H1 (cell line): Measurements from ENCODE around the gene DUSP9. TPM values are rescaled to one million over a fixed set of nuclear protein-coding genes. Genes with fewer than 3 reads are reported as not detected.

Experiments used
- CTCF ChIA-PET: fragments of 300-600 bp; sonication (Branson Sonifier 250); formaldehyde crosslinking; loops from one replicate; lab custom pipeline; 2021; ENCODE audit not compliant: partially characterized antibody; lab: Charles Lee
- POLR2A ChIA-PET: fragments of 300-600 bp; sonication (Branson Sonifier 250); formaldehyde crosslinking; loops from one replicate; lab custom pipeline; 2021; ENCODE audit warnings: inconsistent platforms; ENCODE audit not compliant: partially characterized antibody; lab: Charles Lee
- DNase-seq, 2 experiments: peaks; one replicate each; pipeline versions ENCODE4 v3.0.0 to v3.0.0-alpha.2; 2010 to 2022; ENCODE audit warnings: low spot score in 2 of 2, low read depth in 1 of 2, mixed read lengths in 1 of 2
- FAIRE-seq: peaks from 2 replicates; lab custom pipeline; 2011; peaks lifted over from hg19 to GRCh38; lab: Jason Lieb, UNC
- H2AFZ ChIP-seq: 2 replicates; pipeline ENCODE4 v1.8.1; 2012; ENCODE audit warnings: low read length, inconsistent platforms
- H2AK5ac ChIP-seq: 2 replicates; pipeline ENCODE4 v1.6.1; 2013; ENCODE audit warnings: low read depth, low read length
- H2BK120ac ChIP-seq: replicated peaks from 2 replicates; pipeline ENCODE3; 2013; ENCODE audit warnings: low read depth, low read length, inconsistent platforms
- H2BK12ac ChIP-seq: 2 replicates; pipeline ENCODE4 v1.6.1; 2013; ENCODE audit warnings: low read depth, low read length
- H2BK15ac ChIP-seq: 2 replicates; pipeline ENCODE4 v1.6.1; 2013; ENCODE audit warnings: low read length
- H2BK20ac ChIP-seq: 2 replicates; pipeline ENCODE4 v1.6.1; 2013; ENCODE audit warnings: low read length
- H2BK5ac ChIP-seq: 2 replicates; pipeline ENCODE4 v1.6.1; 2013; ENCODE audit warnings: low read depth, low read length
- H3K14ac ChIP-seq: 2 replicates; pipeline ENCODE4 v1.6.1; 2013; ENCODE audit warnings: inconsistent platforms; ENCODE audit not compliant: insufficient read length
- H3K18ac ChIP-seq: 2 replicates; pipeline ENCODE4 v1.6.1; 2013; ENCODE audit warnings: low read length; ENCODE audit errors: extremely low read depth
- H3K23ac ChIP-seq: 2 replicates; pipeline ENCODE4 v1.6.1; 2013; ENCODE audit warnings: inconsistent platforms; ENCODE audit not compliant: insufficient read length
- H3K23me2 ChIP-seq: 2 replicates; pipeline ENCODE4 v1.6.1; 2013; ENCODE audit warnings: low read depth, low read length
- H3K27ac ChIP-seq: 2 replicates; pipeline ENCODE4 v1.6.1; 2011; ENCODE audit warnings: low read depth, low read length, inconsistent platforms
- H3K27me3 ChIP-seq, 4 experiments: replicated peaks in 1 of 4; 1 replicate in 1 of 4; 2 replicates in 3 of 4; pipeline versions ENCODE4 v1.6.1 to v1.8.1; 2011 to 2013; ENCODE audit warnings: low read length in 3 of 4, mild to moderate bottlenecking in 3 of 4, inconsistent platforms in 2 of 4, mixed read lengths in 2 of 4, moderate library complexity in 1 of 4; ENCODE audit not compliant: control insufficient read depth in 3 of 4, insufficient read depth in 3 of 4; ENCODE audit errors: extremely low read depth in 1 of 4
- H3K36me3 ChIP-seq, 4 experiments: 2 replicates each; pipeline versions ENCODE4 v1.6.1 to v1.8.1; 2011 to 2013; ENCODE audit warnings: mild to moderate bottlenecking in 4 of 4, low read length in 3 of 4, moderate library complexity in 2 of 4, control low read depth in 1 of 4, inconsistent platforms in 1 of 4; ENCODE audit not compliant: insufficient read depth in 4 of 4, control insufficient read depth in 2 of 4
- H3K4ac ChIP-seq: replicated peaks from 2 replicates; pipeline ENCODE3; 2013; ENCODE audit warnings: low read length, low read depth, mixed read lengths, inconsistent platforms; ENCODE audit not compliant: insufficient read length
- H3K4me1 ChIP-seq, 4 experiments: replicated peaks in 1 of 4; 1 replicate in 1 of 4; 2 replicates in 3 of 4; pipeline versions ENCODE4 v1.6.1 to v1.8.1; 2011 to 2013; ENCODE audit warnings: low read length in 3 of 4, inconsistent platforms in 2 of 4, mixed read lengths in 1 of 4; ENCODE audit not compliant: insufficient read depth in 4 of 4, control insufficient read depth in 3 of 4
- H3K4me2 ChIP-seq, 2 experiments: 2 replicates each; pipeline versions ENCODE4 v1.6.1 to v1.8.1; 2011 to 2013; ENCODE audit warnings: low read depth in 2 of 2, low read length in 2 of 2, control low read depth in 1 of 2, inconsistent platforms in 1 of 2, mild to moderate bottlenecking in 1 of 2; ENCODE audit not compliant: insufficient read depth in 1 of 2
- H3K4me3 ChIP-seq, 4 experiments: fragments of 200-600, 300-600 bp in 1 of 4; sonication (generic), shearing (Covaris generic), sonication (Bioruptor Twin) in 1 of 4; 2 replicates each; pipeline versions ENCODE4 v1.5.1 to v1.8.1; 2011 to 2016; ENCODE audit warnings: low read length in 4 of 4, low read depth in 3 of 4, control low read depth in 2 of 4, inconsistent platforms in 2 of 4, mild to moderate bottlenecking in 2 of 4, mixed read lengths in 1 of 4, moderate library complexity in 1 of 4; ENCODE audit not compliant: insufficient read depth in 2 of 4; ENCODE audit errors: extremely low read depth in 1 of 4
- H3K56ac ChIP-seq: replicated peaks from 2 replicates; pipeline ENCODE3; 2013; ENCODE audit warnings: low read depth, mild to moderate bottlenecking, mixed read lengths, low read length, inconsistent platforms; ENCODE audit not compliant: insufficient read length
- H3K79me1 ChIP-seq: 2 replicates; pipeline ENCODE4 v1.6.1; 2013; ENCODE audit warnings: low read depth, low read length, control low read depth
- H3K79me2 ChIP-seq, 2 experiments: 2 replicates each; pipeline versions ENCODE4 v1.6.1 to v1.8.1; 2012 to 2013; ENCODE audit warnings: low read length in 2 of 2, mild to moderate bottlenecking in 2 of 2, inconsistent platforms in 1 of 2; ENCODE audit not compliant: insufficient read depth in 2 of 2, control insufficient read depth in 1 of 2
- H3K9ac ChIP-seq, 4 experiments: replicated peaks in 1 of 4; 1 replicate in 1 of 4; 2 replicates in 3 of 4; pipeline versions ENCODE4 v1.6.1 to v1.8.1; 2011 to 2013; ENCODE audit warnings: low read depth in 3 of 4, low read length in 3 of 4, control low read depth in 2 of 4, mild to moderate bottlenecking in 2 of 4, moderate library complexity in 2 of 4, inconsistent platforms in 1 of 4; ENCODE audit errors: extremely low read depth in 1 of 4
- H3K9me3 ChIP-seq, 2 experiments: 2 replicates each; pipeline versions ENCODE4 v1.6.1 to v1.8.1; 2012 to 2013; ENCODE audit warnings: mild to moderate bottlenecking in 2 of 2, moderate library complexity in 2 of 2, control low read depth in 1 of 2, inconsistent platforms in 1 of 2, low read depth in 1 of 2, low read length in 1 of 2, mixed read lengths in 1 of 2; ENCODE audit not compliant: insufficient read depth in 2 of 2
- H4K20me1 ChIP-seq, 2 experiments: replicated peaks in 1 of 2; 2 replicates each; pipeline versions ENCODE3 to v1.8.1; 2011 to 2013; ENCODE audit warnings: inconsistent platforms in 2 of 2, low read length in 2 of 2, mild to moderate bottlenecking in 1 of 2; ENCODE audit not compliant: insufficient read depth in 2 of 2, control insufficient read depth in 1 of 2
- H4K5ac ChIP-seq: 2 replicates; pipeline ENCODE4 v1.6.1; 2013; ENCODE audit warnings: low read length, low read depth, mixed read lengths, inconsistent platforms; ENCODE audit not compliant: insufficient read length
- H4K8ac ChIP-seq: 2 replicates; pipeline ENCODE4 v1.8.0; 2013; ENCODE audit warnings: mild to moderate bottlenecking, moderate library complexity, low read length, inconsistent platforms; ENCODE audit not compliant: insufficient read depth; ENCODE audit errors: extremely low read depth
- H4K91ac ChIP-seq: replicated peaks from 2 replicates; pipeline ENCODE3; 2013; ENCODE audit warnings: low read length, mixed read lengths, inconsistent platforms; ENCODE audit not compliant: insufficient read length
- CBX8 ChIP-seq: fragments of 300-800, 300-1000 bp; sonication (generic); IDR thresholded peaks from 2 replicates; pipeline ENCODE4 v1.7.1; 2016; ENCODE audit warnings: low read depth, low read length, borderline replicate concordance
- NRF1 ChIP-seq: IDR thresholded peaks from 2 replicates; pipeline ENCODE4 v1.6.1; 2011; ENCODE audit warnings: mild to moderate bottlenecking, low read depth, low read length, improper control_type of control experiment
- SP1 ChIP-seq: IDR thresholded peaks from 2 replicates; pipeline ENCODE4 v1.6.1; 2011; ENCODE audit warnings: low read depth, low read length
- WGBS, 2 experiments: shearing (Covaris generic) in 1 of 2; methylation state at CpG; one replicate each; pipeline versions ENCODE4 v1.1.6 to v1.1.7; 2013 to 2015; ENCODE audit warnings: low lambda C conversion rate in 2 of 2, mixed read lengths in 2 of 2, inconsistent platforms in 1 of 2, low coverage in 1 of 2, missing lambda C conversion rate in 1 of 2; ENCODE audit not compliant: insufficient replicate concordance in 2 of 2, insufficient coverage in 1 of 2, insufficient read length in 1 of 2; ENCODE audit errors: extremely low coverage in 1 of 2, missing lambda C conversion rate in 1 of 2; 5-methylcytosine and 5-hydroxymethylcytosine counted together
- polyA plus RNA-seq, 7 experiments: library from polyadenylated mRNA; depleted of rRNA in 3 of 7; stranded (reverse) in 5 of 7; unstranded in 2 of 7; fragments of >200 nt in 5 of 7; fragments of 200-250 nt in 2 of 7; gene quantifications; 1 replicate in 5 of 7; 2 replicates in 1 of 7; 4 replicates in 1 of 7; pipeline versions ENCODE4 v1.2.1 to v1.2.3, GENCODE V29; 2011 to 2013; ENCODE audit warnings: missing spikeins in 2 of 7, mixed read lengths in 2 of 7
- total RNA-seq: library from RNA; stranded (reverse); fragmentation: NEBNext Ultra II Directional; extraction: Animal tissue kit (Norgen Biotek cat#: 25700); gene quantifications from 2 replicates; pipeline ENCODE4 v1.2.1, GENCODE V29; 2021
- TF ChIP-seq, protein P1 (sequence below): IDR thresholded peaks from 2 replicates; pipeline ENCODE4 v1.6.1; 2011; ENCODE audit warnings: low read depth, mild to moderate bottlenecking, low read length; ENCODE audit not compliant: insufficient read depth
- TF ChIP-seq, protein P2 (sequence below), 3 experiments: IDR thresholded peaks; 1 replicate in 2 of 3; 2 replicates in 1 of 3; pipeline versions ENCODE4 v1.5.1 to v1.6.1; 2011; ENCODE audit warnings: low read length in 3 of 3, mild to moderate bottlenecking in 3 of 3, inconsistent platforms in 2 of 3, low read depth in 1 of 3, moderate library complexity in 1 of 3; ENCODE audit not compliant: insufficient read depth in 1 of 3; ENCODE audit errors: control extremely low read depth in 1 of 3
- TF ChIP-seq, protein P3 (sequence below): IDR thresholded peaks from 2 replicates; pipeline ENCODE4 v1.6.1; 2012; ENCODE audit warnings: inconsistent platforms

Gene DUSP9
- total and polyA plus RNA-seq, 2 of the 8 experiments (the other 6 are each of a cell fraction or from before 2014, with no cell fraction given): 0.80 to 1.1 TPM

DNA sequence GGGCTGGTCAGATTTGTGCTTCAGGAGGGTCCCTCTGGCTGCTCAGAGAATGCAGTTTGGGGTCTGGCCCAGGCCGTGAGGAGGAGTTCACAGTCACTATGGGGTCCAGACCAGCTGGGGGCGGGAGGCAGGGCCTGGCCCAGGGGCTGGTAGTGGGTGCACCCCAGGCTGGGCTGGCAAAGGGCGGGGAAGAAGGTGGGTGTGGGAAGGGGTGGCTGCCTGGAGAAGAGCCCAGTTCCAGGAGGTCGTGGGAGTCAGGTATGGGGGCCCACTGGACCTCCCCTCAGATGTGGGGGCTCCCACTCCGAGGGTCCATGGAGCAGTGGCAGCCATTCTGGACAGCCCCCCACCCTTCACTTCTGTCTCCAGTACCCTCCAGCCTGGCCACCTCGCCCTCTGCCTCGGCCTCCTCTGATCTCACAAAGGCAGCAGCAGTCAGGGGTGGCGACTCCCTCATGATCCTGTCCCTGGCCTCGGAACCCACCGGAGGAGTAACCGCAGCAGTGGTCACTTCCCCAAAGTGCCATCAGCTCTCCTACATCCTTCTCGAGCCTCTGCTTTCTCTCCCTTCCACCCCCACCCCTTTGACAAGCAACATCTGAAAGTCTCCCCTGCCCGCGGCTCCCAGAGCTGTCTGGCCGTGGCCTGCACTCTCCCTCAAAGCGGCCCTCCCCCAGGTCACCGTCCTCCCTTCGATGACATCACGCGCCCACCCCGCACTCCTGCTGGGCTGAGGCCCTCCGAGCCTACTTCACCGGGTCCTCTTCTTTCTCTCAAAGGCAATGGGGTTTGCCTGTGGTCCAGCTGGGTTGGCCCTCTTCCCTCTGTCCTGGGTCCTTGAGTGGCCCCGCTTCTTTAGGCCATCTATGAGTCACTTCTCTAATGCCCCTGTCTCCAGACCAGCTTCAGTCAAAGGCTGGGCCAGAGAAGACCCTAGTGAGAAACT, 39.0 kb downstream of the DUSP9 start:
- Histone ChIP-seq H3K27me3 (no peaks in the 10 kb centered on the region), H3K4me1 (peaks cover 0 to 27% (median 11%) of the 10 kb centered on the region in 4 experiments; a peak in 6 of 7 replicates), H2AK5ac (no peak overlapping the region), H3K79me2 (peaks cover 0 to 13% of the 10 kb centered on the region in 2 experiments; a peak in 3 of 4 replicates), H2BK5ac (peak overlapping the region; percentile 78; the same call in 1 of the 2 replicates), H3K36me3 (peaks cover 0 to 9% (median 0%) of the 10 kb centered on the region in 4 experiments; a peak in 1 of 8 replicates), H2BK15ac (peak overlapping the region; percentile 16; the same call in 1 of the 2 replicates), H4K5ac (peak overlapping the region; percentile 52), H3K4me2 (peak overlapping the region; percentile 45 to 57), H3K23ac (no peak overlapping the region), H3K23me2 (no peaks in the 10 kb centered on the region), H3K14ac (no peak overlapping the region), H3K79me1 (no peaks in the 10 kb centered on the region; the same call in 1 of the 2 replicates), H3K4ac (no peak overlapping the region), H3K18ac (peak overlapping the region; percentile 48; the same call in 1 of the 2 replicates), H2AFZ (no peak overlapping the region), H4K8ac (0 out of 2 replicates have a peak overlapping the region, but pooled peaks have one; percentile 79), H2BK20ac (no peak overlapping the region; the same call in 1 of the 2 replicates), H2BK12ac (0 out of 2 replicates have a peak overlapping the region, but pooled peaks have one; percentile 50), H3K9me3 (peaks cover 4 to 5% of the 10 kb centered on the region in 2 experiments; a peak in 2 of 4 replicates), H4K20me1 (peaks cover 2 to 3% of the 10 kb centered on the region in 2 experiments), H3K27ac (peak overlapping the region; percentile 25; the same call in 1 of the 2 replicates), H3K9ac (no peak overlapping the region), H2BK120ac (no peak overlapping the region), H3K56ac (no peak overlapping the region), H4K91ac (peak overlapping the region; percentile 65), H3K4me3 (peak overlapping the region in 1 of 4 experiments; percentile 55; a peak in 3 of 8 replicates)
- CTCF ChIA-PET: interaction anchor here (1.0 to 2.9 kb wide), 8 partner anchors 10 to 107 kb away, joined by 3 to 24 read pairs (median 8); no protein-coding TSS in a partner anchor
- POLR2A ChIA-PET: interaction anchor here (1.3 to 2.3 kb wide), 6 partner anchors 8 to 41 kb away, joined by 3 to 11 read pairs (median 6); partner anchors contain the start of genes BCAP31 and PNCK
- FAIRE-seq (no peak), DNase-seq (peak in 1 of 2 experiments; percentile 47)
- 74% methylated on average over 16 of the region's 24 CpGs; no CpG with 5 or more reads in 1 of the 2 experiments for WGBS, 2 experiments
- TF ChIP-seq, protein P1, sequence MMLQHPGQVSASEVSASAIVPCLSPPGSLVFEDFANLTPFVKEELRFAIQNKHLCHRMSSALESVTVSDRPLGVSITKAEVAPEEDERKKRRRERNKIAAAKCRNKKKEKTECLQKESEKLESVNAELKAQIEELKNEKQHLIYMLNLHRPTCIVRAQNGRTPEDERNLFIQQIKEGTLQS: no peak
- TF ChIP-seq SP1: no peak
- TF ChIP-seq, protein P2, sequence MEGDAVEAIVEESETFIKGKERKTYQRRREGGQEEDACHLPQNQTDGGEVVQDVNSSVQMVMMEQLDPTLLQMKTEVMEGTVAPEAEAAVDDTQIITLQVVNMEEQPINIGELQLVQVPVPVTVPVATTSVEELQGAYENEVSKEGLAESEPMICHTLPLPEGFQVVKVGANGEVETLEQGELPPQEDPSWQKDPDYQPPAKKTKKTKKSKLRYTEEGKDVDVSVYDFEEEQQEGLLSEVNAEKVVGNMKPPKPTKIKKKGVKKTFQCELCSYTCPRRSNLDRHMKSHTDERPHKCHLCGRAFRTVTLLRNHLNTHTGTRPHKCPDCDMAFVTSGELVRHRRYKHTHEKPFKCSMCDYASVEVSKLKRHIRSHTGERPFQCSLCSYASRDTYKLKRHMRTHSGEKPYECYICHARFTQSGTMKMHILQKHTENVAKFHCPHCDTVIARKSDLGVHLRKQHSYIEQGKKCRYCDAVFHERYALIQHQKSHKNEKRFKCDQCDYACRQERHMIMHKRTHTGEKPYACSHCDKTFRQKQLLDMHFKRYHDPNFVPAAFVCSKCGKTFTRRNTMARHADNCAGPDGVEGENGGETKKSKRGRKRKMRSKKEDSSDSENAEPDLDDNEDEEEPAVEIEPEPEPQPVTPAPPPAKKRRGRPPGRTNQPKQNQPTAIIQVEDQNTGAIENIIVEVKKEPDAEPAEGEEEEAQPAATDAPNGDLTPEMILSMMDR (IDR thresholded peaks at IDR 0.05; ENCODE audit: control extremely low read depth in 1 of 3, insufficient read depth in 1 of 3, low read depth in 1 of 3, low read length in 3 of 3): no peak
- TF ChIP-seq, protein P3, sequence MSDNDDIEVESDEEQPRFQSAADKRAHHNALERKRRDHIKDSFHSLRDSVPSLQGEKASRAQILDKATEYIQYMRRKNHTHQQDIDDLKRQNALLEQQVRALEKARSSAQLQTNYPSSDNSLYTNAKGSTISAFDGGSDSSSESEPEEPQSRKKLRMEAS: no peak
- TF ChIP-seq NRF1: no peak
- TF ChIP-seq CBX8: no peak
